ENCODE data around the gene ROBO1. TPM values are rescaled to one million over a fixed set of nuclear protein-coding genes. Genes with fewer than 3 reads are reported as not detected.

Gene ROBO1
- total RNA-seq, 1 experiment from 2014 or later: 22.9 TPM

DNA sequence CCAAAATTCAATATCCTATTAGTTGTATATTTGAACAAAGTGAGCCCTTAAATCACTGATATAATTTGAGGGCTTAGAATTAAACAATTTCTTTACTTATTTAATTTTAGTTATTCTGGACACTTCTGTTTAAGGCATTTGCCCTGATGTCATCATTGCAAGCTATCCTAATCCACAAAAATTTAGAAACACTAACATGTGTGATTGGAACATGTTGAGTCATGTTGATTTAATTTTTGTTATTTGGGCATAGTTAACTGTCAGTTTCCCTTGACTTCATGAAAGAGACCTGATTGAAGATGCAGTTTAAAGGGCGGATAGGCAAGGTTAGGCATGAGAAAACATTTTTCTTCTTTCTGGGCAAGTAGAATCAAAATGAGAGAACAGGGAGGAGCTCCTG is 682.6 kb downstream of the ROBO1 start:
- DNase-seq (ENCODE audit: low read depth): peak; percentile 10

DNA sequence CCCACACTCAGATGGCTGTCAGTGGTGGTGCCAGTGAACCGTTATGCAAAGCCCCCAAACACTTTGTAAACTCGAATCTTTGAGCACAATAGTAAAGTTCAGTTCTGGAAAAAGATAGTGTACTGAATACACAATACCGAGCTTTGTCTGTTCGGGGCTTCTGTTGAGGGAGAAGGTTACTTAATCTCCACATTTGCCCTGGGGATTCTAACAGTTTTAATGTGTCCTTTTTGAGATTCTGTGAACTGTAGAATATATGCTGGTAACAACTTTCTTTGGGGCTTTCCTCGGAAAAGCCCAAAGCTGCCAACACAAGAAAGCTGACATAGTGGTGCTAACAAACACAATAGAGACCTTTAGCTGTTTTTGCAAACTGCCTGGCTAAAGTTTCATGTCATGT is 686.5 kb downstream of the ROBO1 start:
- no peak for DNase-seq (ENCODE audit: low read depth)

DNA sequence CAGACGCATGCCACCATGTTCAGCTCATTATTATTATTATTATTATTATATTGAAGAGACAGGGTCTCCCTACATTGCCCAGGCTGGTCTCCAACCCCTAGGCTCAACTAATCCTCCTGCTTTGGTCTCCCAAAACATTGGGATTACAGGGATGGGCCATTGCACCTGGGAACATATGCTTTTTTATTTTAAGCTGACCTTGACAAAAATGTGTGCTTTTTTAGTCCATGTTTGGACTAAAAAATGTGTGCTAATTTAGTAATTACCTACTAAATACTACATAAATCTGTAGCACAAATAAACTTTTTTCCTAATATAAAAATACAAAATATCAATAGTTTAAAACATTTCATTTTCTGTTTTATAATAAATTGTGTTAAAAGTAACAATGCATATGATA is 693.2 kb downstream of the ROBO1 start:
- DNase-seq (ENCODE audit: low read depth): no peak

DNA sequence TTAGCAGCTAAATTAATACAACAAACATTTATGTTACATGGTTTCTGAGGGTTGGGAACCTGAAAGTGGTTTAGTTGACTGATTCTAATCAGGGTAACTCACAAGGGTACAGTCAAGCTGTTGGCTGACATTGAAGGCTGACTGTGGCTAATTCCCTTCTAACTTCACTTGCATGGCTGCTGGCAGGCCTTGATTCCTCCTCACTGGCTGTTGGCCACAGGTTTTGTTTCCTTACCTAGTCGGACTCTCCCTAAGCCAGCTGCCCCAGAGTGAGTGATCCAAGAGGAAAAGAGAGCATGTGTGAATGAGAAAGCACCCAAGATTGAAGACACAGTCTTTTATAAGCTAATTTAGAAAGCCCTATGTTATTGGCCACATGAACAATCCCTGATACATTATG is 700.1 kb downstream of the ROBO1 start:
- DNase-seq (ENCODE audit: low read depth): no peak

DNA sequence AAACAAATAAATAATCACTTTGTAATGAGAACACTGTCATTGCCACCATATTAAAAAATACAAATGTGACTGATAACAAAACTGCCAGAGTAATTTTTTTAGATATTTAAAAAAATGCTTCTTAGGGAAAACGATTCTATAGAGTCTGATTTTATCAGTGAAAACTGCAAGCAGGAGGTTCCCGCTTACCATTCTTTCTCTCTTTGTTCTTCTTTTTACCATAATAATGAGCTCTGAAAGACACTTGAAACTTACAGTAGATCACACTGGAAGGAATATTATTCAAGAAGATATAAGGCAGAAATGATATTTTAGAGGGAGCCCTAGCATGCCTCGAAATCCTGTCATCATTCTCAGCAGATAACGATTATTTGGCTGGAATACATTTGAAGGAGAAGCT is 701.3 kb downstream of the ROBO1 start:
- no peak for DNase-seq (ENCODE audit: low read depth)

DNA sequence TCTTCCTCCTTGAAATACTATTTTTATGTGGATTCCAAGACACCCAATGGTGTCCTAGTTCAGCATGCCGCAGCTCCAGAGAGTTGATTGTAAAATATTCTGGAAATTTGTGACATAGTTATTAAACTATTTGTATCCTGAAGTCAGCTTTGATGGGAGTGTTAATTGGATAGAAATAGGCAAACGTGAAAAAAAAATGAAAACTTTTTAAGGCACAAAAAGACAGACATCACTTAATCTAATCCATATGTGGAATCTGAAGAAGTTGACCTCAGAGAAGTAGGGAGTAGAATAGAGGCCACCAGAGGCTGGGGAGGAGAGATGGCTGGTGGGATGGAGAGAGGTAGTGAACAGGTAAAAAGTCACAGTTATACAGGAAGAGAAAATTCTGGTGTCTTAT is 704.2 kb downstream of the ROBO1 start:
- no peak for DNase-seq (ENCODE audit: low read depth)

DNA sequence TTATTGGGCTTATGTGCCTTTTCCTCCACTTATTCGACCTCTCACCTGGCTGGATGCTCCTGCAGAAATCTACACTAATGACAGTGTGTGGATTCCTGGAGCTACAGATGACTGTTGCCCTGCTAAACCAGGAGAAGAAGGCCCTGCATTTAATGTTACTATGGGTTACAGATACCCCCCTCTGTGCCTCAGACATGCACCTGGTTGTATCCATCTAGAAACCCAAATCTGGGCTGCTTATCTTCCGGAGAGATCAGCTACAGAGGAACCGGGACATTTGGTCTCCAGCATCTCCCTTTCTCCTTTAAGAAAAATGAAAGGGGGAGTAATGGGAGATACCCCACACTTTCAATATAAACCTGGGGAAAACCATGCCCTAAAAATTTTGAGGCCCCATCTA is 710.0 kb downstream of the ROBO1 start:
- no peak for DNase-seq (ENCODE audit: low read depth)

DNA sequence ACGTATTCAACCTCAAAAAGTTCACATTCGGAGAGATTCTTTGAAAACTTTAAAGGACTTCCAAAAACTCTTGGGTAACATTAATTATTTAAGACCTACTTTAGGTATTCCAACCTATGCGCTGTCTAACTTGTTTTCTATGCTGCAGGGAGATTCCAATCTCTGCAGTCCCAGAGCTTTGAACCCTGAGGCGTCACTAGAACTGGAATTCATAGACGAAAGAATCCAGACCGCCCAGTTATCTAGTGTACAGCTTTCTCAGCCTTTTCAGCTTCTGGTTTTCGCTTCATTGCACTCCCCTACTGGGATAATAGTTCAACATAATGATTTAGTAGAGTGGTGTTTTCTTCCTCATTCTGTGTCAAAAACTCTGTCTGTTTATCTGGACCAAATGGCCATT is 711.3 kb downstream of the ROBO1 start:
- DNase-seq (ENCODE audit: low read depth): no peak

DNA sequence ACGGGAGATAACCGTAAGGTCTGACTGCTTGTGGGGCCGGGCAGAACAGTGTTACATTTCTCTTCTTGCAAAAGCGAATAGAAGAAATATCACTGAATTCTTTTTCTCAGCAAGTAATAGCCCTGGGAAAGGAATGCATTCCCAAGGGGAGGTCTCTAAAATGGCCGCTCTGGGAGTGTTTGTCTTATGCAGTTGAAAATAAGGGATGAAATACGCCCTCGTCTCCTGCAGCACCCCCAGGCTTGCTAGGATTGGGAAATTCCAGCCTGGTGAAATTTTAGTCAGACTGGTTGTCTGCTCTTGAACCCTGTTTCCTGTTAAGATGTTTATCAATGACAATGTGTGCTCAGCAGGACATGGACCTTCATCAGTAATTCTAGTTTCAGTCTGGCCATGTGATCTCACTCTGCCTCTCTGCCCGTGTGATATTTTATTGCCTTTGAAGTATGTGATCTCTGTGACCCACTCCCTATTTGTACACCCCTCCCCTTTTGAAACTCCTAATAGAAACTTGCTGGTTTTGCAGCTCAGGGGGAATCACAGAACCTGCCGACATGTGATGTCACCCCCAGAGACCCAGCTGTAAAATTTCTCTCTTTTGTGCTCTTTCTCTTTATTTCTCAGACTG is 715.6 kb downstream of the ROBO1 start:
- DNase-seq (ENCODE audit: low read depth): peak; percentile 10

DNA sequence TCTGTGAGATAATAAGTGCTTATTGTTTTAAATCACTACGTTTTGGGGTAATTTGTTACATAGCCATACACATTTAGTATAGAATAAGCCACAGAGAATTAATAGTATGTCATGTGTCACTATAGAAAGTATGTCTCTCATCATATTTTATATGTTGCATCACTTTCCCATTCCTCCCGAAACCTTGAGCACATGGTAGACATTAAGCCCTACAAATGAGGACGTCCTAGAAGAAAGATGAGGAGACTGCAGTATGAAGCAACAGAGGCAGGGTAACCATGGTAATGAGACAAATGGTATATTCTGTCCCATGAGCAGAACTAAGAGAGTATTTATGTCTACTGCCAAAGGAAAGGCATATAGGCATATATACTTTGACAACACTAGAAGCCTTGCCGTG is 720.2 kb downstream of the ROBO1 start:
- DNase-seq (ENCODE audit: low read depth): no peak

DNA sequence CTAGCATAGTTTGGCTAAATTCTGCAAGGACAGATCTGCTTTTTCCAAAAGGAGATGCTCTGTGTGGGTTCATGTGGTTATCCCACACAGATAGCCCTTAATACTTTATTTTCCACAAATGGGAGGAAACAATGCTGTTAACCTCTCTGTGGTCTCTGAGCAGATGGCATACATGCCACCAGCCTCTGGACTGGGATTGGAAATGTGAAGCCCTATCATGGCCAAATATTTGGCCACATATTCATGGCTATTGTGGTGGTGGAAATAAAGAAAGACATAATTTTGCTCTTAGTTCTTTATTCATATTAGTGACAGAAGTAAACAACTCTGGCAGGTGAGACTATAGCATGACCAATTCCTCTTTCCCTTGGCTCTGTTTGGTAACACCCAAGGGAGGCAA is 726.2 kb downstream of the ROBO1 start:
- peak; percentile 31 for DNase-seq (ENCODE audit: low read depth)

DNA sequence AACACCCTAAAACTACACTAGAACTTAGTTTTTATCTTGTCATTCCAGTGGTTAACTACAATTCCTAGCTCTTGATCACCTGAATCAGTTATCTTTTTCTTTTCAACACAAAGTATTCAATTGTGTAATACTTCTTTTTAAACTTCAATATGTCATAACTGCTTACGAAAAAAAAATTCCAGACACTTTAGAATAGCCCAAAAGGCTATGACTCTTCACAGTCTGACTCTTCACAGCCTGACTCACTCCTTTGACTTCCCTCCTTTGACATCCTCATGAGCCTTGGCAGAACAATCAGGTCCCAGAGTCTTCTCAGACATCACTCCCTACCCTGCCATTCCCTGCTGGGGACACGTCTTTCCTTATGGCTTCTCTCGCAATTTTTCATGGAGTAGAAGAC is 727.1 kb downstream of the ROBO1 start:
- DNase-seq (ENCODE audit: low read depth): peak; percentile 73

DNA sequence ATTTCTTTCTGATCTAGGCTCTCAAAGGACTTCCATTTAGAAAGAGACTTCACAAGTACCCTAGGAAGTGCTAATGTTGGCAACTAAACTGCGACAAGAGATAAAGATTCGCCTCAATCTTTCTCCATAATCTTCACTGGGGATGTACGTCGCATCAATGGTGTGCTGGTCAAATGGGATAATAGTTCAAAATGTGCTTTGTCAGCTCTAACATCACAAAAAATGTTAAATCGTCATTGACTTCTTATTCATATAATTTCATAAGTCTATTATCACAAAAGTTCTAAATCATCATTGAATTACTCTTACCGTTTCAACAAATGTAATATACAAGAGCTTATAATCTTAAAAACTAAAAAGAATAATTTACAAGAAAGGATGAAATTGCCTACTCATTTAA is 727.7 kb downstream of the ROBO1 start:
- DNase-seq (ENCODE audit: low read depth): no peak

DNA sequence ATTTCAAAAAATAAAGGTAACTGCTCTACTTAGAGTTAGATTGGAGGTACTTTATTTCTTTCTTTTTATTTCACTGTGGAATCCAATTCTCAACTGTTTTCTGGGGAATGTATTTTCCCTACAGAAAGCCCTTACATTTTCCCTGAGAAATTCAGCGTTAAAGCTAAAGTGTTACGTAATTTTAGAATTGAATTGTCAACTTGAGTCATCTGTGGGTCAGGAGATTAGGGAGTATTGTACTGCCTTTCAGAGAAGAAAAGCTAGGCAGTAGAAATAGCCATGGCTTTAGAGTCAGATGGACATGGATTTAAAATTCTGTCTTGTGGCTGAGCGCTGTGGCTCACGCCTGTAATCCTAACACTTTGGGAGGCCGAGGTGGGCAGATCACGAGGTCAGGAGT is 728.6 kb downstream of the ROBO1 start:
- peak; percentile 35 for DNase-seq (ENCODE audit: low read depth)

DNA sequence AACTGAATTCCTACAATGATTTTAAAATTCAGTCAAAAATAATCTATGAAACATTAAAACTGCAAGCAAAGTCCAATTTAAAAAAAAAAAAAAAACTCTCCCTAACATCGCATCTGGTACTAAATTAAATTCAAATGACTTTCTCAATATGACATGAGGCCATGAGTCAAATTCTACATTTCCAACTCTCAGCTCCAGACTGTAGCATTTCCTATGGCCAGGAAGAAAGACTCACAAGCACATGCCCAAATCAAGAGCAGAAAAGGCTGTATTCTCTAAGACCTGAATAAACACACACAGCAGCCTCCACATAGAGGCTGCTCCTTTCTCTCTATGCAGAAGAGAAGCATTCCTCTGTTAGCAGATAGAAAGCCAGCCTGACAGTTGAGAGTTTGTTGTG is 729.2 kb downstream of the ROBO1 start:
- DNase-seq (ENCODE audit: low read depth): no peak

DNA sequence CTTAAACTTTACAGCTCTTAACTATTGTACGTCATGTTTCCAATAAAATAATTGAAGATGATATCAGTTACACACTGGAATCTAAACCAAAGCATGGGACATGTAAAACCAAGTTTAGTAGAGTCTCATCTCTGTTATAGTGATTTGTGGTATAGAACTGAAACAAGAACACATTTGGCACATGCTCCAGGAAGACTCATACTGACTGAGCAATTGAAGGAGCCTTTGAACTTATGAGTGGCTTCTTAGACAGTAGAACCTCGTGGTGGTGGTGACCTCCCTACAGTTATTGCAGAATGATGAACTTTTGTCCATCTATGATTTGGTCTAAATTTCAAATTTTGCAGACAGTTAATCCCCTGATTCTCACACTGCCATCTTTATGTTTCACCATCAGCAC is 729.7 kb downstream of the ROBO1 start:
- no peak for DNase-seq (ENCODE audit: low read depth)

DNA sequence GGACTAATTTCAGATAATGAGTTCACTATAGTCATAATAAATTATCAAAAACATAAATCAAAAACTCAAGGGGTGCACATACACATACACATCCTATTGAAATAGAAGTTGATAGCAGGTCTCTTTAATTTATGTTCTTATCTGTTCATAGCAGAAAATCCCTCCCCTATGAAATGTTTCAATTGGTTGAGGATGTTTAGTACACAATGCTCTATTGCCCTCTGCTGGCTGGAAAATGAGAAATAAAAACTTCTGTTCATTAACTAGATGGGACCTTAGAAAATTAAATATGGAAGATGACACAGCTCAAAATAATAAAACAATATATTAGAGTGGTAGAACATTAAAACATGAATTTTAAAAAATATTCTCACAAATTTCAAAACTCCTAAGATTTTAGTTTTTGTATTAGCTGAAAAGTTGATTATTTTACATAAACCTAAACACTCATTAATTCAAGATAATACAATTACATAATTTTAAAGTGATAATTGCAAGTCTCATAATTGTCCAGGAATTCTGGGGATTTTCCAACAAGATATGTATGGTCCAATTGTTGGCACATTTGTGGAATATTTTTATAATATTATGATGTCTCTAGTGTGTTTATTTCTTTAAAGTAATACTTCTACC is 735.0 kb downstream of the ROBO1 start:
- peak; percentile 61 for DNase-seq (ENCODE audit: low read depth)

DNA sequence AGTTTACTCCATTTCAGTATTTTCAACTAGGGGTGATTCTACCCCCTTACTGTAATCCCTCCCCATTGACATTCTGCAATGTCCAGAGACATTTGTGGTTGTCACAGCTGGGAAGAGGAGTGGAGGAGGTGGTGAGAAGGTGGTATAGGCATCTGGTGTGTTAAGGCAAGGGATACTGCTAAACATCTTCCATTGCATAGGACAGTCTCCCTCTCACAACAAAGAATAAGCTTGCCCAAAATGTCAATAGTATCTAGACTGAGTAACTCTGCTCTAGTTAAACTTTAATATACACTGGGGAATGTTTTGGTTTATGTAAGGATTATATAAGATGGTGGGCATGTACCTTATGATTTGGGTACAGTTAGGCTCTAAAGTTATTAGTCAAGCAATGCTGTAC is 737.6 kb downstream of the ROBO1 start:
- no peak for DNase-seq (ENCODE audit: low read depth)

DNA sequence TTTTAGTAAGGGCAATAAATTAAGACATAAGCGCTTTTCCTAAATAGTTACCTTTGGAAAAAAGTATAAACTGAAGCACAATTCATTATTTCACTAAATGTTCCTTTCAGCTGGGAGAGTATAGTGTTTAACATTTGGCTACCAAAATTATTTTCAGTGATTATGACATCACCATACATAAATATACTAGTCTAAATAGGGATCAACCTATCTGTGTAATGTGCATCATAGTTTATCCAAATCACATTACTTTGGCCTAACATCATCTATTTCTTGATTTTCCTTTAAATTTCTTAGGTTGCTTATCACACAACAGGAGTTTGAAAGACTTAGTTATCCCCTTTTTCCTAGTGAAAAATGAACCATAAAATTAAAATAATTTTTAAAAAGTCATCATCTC is 738.9 kb downstream of the ROBO1 start:
- no peak for DNase-seq (ENCODE audit: low read depth)

DNA sequence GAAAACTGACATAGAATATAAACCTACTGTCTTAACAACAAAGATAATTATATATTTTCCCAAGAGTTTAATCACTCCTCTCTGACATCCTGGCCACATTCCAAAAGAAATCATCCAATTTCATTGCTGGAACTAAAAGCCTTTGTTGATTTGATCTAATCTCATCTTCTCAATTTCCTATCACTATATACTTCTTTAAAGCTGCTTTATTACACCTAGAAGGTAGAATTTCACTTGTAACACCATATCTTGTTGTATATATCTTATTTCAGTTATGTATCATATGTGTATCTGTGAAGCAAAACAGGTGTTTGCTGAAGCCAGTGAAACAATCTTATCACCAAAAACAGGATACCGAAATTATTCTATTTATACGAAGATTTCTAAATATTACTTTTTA is 740.2 kb downstream of the ROBO1 start:
- DNase-seq (ENCODE audit: low read depth): no peak

DNA sequence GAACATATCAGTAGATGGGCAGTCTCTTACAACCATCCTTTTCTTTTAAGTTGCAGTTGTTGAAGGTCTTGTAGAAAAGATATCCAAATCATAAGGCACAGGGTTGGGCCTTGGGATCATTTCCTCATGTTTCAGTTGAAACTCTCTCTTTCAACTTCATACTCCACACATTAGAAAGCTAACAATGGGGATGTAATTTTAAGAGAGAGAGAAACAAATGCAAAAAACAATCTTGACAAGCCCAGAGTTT is 747.9 kb downstream of the ROBO1 start:
- DNase-seq (ENCODE audit: low read depth): no peak

DNA sequence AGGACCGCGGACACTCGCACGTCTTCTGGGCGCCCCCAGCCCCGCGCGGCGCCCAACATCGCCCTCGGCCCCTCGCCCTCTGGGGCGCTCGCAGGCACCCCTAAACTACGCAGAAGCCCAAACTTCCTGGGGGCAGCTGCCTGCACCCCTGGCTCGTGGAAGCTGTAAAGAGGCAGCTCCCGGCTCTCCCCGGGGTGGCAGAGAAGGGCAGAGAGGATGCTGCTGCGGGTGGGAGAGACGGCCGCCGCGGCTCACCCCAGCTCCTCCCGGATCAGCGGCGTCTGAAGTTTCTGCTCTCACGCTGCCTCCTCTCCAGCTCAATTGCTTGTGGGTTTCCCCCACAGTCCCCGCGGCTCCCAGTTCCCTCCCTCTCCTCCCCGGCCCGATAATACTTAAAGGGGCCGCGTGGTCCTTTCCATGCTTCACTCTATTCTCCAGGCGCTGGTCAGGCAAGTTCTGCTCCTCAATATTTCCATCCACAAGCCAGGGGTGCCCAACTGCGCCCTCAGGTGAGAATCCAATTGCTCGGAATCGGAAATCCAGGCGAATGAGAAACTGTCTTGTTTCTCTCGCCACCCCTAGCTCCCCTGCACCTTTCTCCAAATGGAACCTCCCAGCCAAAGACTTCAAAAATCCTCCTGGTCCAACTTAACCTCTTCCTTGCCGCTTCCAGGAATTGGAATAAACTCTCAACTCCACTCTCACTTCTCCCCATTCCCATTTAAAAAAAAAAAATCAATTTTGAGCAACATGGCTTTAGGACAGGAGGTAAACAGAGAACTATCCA is 748.5 kb downstream of the ROBO1 start:
- DNase-seq (ENCODE audit: low read depth): peak; percentile 88

DNA sequence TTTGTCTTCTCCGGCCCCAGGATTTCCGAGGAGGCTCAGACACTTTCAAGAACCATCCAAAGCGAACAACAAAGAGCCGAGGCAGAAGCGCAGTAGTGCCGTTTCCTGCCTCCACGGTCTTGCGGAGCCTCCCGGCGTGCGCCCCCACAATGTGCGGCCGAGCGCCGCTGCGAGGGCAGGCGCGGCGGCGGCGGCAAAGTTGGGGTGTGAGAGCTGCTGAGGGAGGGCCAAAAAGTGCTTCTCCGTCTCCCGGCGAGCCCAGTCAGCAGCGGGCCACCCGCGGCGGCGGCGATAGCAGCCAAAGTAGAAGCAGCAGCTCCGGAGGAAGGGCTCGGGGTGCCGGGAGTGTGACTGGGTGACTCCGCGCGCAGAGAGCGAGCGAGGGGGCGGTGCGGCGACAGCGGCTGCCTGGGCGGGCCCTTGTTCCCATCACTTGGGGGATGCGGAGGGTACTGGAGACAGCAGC is 749.1 kb downstream of the ROBO1 start:
- peak; percentile 59 for DNase-seq (ENCODE audit: low read depth)
